ENCODE results near the gene FGFRL1.

Gene FGFRL1

GRCh38 chr4:1011666-1012033, 224 bp downstream of the FGFRL1 start:
- TF ChIP-seq CTCF (IDR thresholded peaks at IDR 0.05; ENCODE audit: low read depth, low read length, poor library complexity, severe bottlenecking) (no peak), EZH2phosphoT487 (IDR thresholded peaks at IDR 0.05; ENCODE audit: borderline replicate concordance, low read length) (no peak)
- no peaks in the 10 kb centered on the region for H3K9me3 ChIP-seq (ENCODE audit: control insufficient read depth, insufficient read depth, low read length)
- no peak overlapping the region for H3K27ac ChIP-seq (ENCODE audit: low read depth, low read length)
- H3K4me1 ChIP-seq (ENCODE audit: control insufficient read depth, low read length), result peaks cover 26% of the 10 kb centered on the region
- H3K9me2 ChIP-seq (replicated peaks; ENCODE audit: control insufficient read depth, low read length), result no peaks in the 10 kb centered on the region
- no peak overlapping the region for H3K4me3 ChIP-seq (ENCODE audit: low read length)
- H3K79me2 ChIP-seq (ENCODE audit: control insufficient read depth, low read length), result no peaks in the 10 kb centered on the region
- H3K4me2 ChIP-seq (ENCODE audit: low read length), result no peak overlapping the region
- no peaks in the 10 kb centered on the region for H3K36me3 ChIP-seq (ENCODE audit: control insufficient read depth, low read length)
- H3F3A ChIP-seq (ENCODE audit: control insufficient read depth, insufficient read depth), result peaks cover 9% of the 10 kb centered on the region
- H3K27me3 ChIP-seq (ENCODE audit: control insufficient read depth, low read length), result peaks cover 49% of the 10 kb centered on the region
- 0 out of 2 replicates have a peak, but pooled peaks cover 5% of the 10 kb centered on the region for H4K20me1 ChIP-seq (ENCODE audit: control insufficient read depth, insufficient read depth, low read depth, low read length)

GRCh38 chr4:1012034-1012739, 761 bp downstream of the FGFRL1 start:
- no peaks in the 10 kb centered on the region for H3K9me3 ChIP-seq (ENCODE audit: control insufficient read depth, insufficient read depth, low read length)
- no peak for TF ChIP-seq CTCF (IDR thresholded peaks at IDR 0.05; ENCODE audit: low read depth, low read length, poor library complexity, severe bottlenecking)
- TF ChIP-seq EZH2phosphoT487 (IDR thresholded peaks at IDR 0.05; ENCODE audit: borderline replicate concordance, low read length), result no peak
- H3K27me3 ChIP-seq (ENCODE audit: control insufficient read depth, low read length), result peaks cover 45% of the 10 kb centered on the region
- H3F3A ChIP-seq (ENCODE audit: control insufficient read depth, insufficient read depth), result peaks cover 9% of the 10 kb centered on the region
- H3K4me3 ChIP-seq (ENCODE audit: low read length), result peak overlapping the region; percentile 38
- peaks cover 26% of the 10 kb centered on the region for H3K4me1 ChIP-seq (ENCODE audit: control insufficient read depth, low read length)
- no peak overlapping the region for H3K27ac ChIP-seq (ENCODE audit: low read depth, low read length)
- H4K20me1 ChIP-seq (ENCODE audit: control insufficient read depth, insufficient read depth, low read depth, low read length), result 0 out of 2 replicates have a peak, but pooled peaks cover 5% of the 10 kb centered on the region
- H3K79me2 ChIP-seq (ENCODE audit: control insufficient read depth, low read length), result no peaks in the 10 kb centered on the region
- no peaks in the 10 kb centered on the region for H3K36me3 ChIP-seq (ENCODE audit: control insufficient read depth, low read length)
- peak overlapping the region; percentile 48 for H3K4me2 ChIP-seq (ENCODE audit: low read length)
- H3K9me2 ChIP-seq (replicated peaks; ENCODE audit: control insufficient read depth, low read length), result no peaks in the 10 kb centered on the region

- Histone ChIP-seq H3K4me3 (ENCODE audit: low read length) (no peak overlapping the region), H3K4me1 (ENCODE audit: control insufficient read depth, low read length) (peaks cover 26% of the 10 kb centered on the region), H3K4me2 (ENCODE audit: low read length) (no peak overlapping the region)
These were observed 2.0 kb downstream of the FGFRL1 start for GRCh38 chr4:1013225-1014073.

More at GRCh38 chr4:1013225-1014073, 2.0 kb downstream of the FGFRL1 start:
- Histone ChIP-seq H3K36me3 (ENCODE audit: control insufficient read depth, low read length) (no peaks in the 10 kb centered on the region), H3K27me3 (ENCODE audit: control insufficient read depth, low read length) (peaks cover 33% of the 10 kb centered on the region), H3K79me2 (ENCODE audit: control insufficient read depth, low read length) (no peaks in the 10 kb centered on the region), H3K9me3 (ENCODE audit: control insufficient read depth, insufficient read depth, low read length) (no peaks in the 10 kb centered on the region), H4K20me1 (ENCODE audit: control insufficient read depth, insufficient read depth, low read depth, low read length) (0 out of 2 replicates have a peak, but pooled peaks cover 5% of the 10 kb centered on the region), H3K9me2 (replicated peaks; ENCODE audit: control insufficient read depth, low read length) (no peaks in the 10 kb centered on the region), H3F3A (ENCODE audit: control insufficient read depth, insufficient read depth) (peaks cover 9% of the 10 kb centered on the region), H3K27ac (ENCODE audit: low read depth, low read length) (no peak overlapping the region)
- TF ChIP-seq CTCF (IDR thresholded peaks at IDR 0.05; ENCODE audit: low read depth, low read length, poor library complexity, severe bottlenecking) (no peak), EZH2phosphoT487 (IDR thresholded peaks at IDR 0.05; ENCODE audit: borderline replicate concordance, low read length) (no peak)
